Stimulated activated CD8-positive, alpha-beta memory T cell treated with anti-CD3 and anti-CD28 coated beads, Interleukin-12 subunit alpha, Interleukin-12 subunit beta, amount 100 ng/mL, for 4 hours (primary cell): Measurements from ENCODE around the gene RFX5.

ENCODE experiments used
- DNase-seq: peaks from one replicate; pipeline ENCODE4 v3.0.0-alpha.2; 2020; ENCODE audit warnings: low read depth

RFX5 gene

DNA sequence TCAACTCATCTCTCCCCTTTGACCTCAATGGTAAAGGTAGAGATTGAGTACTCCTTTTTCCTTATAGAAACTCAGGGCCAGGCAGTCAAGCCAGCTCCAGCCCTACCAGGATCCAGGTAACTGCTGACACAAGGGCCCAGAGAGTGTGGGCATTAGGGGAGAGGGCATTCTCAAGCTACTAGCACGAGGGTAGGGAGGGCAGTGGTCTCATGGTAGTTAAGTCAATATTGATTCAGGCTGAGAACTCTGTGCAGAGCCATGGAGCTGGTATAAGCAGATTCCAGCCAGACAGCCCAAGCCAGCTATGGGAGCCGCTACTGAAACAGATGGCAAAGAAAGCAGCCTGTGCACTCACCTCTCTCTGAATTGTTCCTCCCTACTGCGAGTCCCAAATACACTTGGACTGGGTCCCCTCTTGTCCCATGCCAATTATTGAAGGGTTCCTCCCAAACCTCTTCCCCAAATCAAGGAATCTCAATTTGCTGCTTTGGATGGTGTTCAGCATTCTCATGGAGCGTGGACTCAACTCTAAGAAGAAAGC, 22.6 kb downstream of the RFX5 start:
- DNase-seq = no peak

DNA sequence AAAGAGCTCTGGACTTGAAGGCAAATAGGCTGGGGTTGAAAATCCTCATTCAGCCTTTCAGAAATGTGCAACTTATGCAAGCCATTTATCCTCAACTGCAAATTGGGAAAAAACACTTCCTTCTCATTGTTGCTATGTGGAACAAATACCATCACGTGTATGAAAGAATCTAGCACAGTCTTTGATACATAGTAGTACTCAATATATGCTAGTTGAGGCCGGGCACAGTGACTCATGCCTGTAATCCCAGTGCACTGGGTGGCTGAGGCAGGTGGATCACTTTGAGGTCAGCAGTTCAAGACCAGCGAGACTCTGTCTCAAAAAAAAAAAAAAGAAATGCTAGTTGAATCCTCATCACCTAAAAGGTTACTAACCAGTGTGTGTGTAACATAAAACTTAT, 28.1 kb downstream of the RFX5 start:
- DNase-seq = no peak

- DNase-seq = no peak
Observed at GRCh38 chr1:151315565-151316235, 31.4 kb downstream of the RFX5 start.

GRCh38 chr1:151314137-151314875, 32.7 kb downstream of the RFX5 start:
- DNase-seq = no peak

- no peak for DNase-seq
Observed at GRCh38 chr1:151313501-151313900, 33.6 kb downstream of the RFX5 start.

GRCh38 chr1:151312826-151313225, 34.2 kb downstream of the RFX5 start:
- DNase-seq = no peak

DNA sequence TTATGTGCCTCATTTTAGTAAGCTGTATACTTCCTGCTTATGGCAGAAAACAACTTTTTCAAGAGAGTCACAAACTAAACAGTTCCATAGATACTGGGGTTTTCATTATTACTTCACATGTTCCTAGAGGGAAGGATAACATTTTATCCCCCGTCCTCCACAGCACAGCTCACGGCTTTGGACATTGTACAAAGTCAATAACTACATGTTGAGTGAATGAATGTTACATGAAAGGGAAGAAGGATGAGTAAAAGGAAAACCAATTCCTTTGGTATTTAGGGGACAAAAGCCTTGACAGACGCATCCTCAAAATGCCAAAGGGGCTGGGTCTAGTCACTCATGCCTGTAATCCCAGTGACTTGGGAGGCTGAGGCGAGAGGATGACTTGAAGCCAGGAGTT, 34.6 kb downstream of the RFX5 start:
- no peak for DNase-seq

DNA sequence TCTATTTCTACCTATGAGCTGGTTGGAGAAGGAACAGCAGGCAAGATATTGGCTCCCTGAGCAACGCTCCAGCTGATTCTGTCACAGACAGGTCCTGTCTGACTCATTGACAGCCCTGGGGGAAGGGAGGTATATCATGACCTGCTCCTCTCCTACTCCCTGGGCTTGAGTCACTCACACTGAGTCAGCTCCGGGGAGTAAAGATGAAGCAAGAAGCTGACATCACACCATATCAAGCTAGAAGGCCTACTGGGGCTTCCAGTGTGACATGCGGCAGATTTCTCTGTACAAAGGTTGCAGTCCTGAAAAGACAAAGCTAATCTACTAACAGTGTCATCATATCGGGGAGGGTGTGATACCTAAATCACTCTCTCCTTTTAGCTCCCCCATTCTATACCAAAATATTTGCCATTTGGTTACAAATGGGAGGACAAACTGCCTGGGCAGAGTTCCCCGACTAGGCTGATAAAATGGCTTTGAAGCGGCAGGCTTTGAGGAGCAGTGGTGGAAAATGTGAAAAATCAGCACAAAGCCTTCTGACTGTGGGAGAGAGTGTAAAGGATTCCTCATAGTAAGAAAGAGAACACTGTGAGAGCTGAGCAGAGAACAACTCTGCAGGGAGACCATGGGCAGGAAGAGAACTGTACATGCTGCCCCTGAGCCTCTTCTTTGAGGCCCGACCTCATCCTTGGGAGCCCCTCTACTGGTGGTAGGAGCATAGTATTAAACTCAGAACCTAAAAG, 35.3 kb downstream of the RFX5 start:
- peak; percentile 66 for DNase-seq

GRCh38 chr1:151311011-151311410, 36.0 kb downstream of the RFX5 start:
- DNase-seq = no peak

GRCh38 chr1:151309811-151310323, 37.2 kb downstream of the RFX5 start:
- DNase-seq = no peak

DNA sequence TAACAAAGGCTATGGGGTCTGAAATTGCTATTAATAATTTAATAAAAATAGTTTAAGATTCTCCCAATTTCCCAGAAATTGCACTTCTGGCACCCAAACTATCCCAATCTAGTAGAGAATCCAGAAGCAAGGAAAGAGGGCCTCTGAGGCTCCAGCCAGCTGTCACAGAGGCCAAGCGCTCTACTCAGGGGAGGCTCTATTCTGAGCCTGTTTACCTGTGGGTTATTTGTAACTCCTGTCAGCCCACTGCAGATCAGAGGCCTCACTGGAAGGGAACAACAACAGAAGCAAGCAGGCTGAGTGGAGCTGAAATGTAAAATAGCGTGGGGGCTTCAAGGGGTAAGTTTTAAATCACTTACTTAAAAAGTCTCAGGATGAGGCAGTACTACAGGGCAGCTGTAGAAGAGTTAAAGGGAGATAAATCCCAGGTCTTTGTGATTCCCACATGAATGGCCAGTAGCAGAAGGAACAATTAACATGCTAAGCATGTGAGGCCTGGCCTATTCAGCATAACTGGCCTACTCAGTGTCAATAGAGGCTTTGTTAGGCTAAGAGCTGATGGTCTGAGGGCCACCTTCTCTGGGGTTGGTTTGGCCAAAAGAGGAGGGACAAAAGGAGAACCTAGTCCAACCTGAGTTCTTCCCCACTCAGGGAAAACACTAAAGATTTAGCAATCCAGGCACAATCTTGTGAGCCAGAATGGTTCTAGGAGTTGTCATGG, 52.1 kb downstream of the RFX5 start:
- no peak for DNase-seq

GRCh38 chr1:151293093-151293492, 54.0 kb downstream of the RFX5 start:
- no peak for DNase-seq

DNA sequence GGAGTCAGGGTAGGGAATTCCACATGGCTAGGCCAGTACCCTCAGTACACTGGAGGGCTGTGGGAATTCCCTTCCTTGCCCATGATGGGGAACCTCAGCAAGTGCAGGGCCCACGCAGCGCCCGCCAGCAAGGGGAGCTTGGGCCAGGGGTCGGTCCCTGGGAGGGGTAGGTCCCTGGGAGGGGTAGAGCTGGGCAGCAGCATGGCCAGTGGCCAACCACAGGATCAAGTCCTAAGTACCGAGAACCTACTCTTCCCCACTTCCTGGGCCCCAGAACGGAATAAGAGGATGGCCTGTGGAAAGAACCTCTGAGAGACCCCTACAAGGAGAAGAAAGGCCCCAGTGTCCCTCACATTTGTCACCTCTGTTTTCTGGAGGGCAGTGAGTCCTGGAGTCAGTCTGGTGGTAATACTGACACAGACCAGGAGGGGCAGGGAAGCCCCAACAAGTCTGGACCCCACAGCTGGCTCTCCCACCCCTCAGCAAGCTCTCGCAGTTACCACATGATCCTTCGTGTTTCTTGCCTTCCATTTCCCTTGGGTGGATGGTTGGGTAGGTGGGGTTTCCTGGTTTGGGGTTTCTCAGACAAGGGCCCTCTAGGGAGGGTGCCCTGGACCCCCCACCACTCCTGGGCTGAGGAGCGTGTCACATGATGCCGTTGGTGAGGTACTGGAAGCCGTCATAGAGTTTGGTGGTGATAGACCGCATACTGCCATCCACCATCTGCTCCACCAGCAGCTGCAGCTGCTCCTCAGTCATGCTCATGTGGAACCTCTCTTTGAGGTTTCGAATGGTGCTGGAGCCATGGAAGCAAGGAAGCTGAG, 54.6 kb downstream of the RFX5 start:
- no peak for DNase-seq

DNA sequence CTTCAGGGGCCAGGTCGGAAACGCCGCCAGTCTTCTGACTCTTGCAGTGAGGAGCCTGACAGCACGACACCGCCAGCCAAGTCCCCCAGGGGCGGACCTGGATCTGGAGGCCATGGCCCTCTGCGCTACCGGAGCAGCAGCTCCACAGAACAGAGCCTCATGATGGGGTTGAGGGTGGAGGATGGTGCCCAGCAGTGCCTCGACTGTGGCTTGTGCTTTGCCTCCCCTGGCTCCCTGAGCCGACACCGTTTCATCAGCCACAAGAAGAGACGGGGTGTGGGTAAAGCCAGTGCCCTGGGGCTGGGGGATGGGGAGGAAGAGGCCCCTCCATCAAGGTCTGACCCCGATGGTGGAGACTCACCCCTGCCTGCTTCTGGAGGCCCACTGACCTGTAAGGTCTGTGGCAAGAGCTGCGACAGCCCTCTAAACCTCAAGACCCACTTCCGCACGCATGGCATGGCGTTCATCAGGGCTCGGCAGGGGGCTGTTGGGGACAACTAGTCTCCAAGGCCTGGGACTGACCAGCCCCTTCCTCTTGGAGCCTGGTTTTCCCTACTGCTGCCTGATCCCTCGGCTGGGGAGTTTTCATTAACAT, 56.2 kb downstream of the RFX5 start:
- no peak for DNase-seq
